Measurements from ENCODE around the gene S1PR1. TPM values are rescaled to one million over a fixed set of nuclear protein-coding genes. Genes with fewer than 3 reads are reported as not detected.

Gene S1PR1
- polyA plus RNA-seq, 1 donor (not counting 4 experiments of a cell fraction or from before 2014, with no cell fraction given): 3.1 TPM

- DNase-seq (ENCODE audit: low read depth, low spot score) (no peak), FAIRE-seq (no peak)
- H3K4me2 ChIP-seq (ENCODE audit: control insufficient read depth, extremely low read depth, insufficient read depth, low read depth, low read length): no peak overlapping the region
- H3K9me3 ChIP-seq (ENCODE audit: control insufficient read depth, low read depth, low read length): no peaks in the 10 kb centered on the region
- H3K4me3 ChIP-seq (ENCODE audit: control insufficient read depth in 2 of 3, extremely low read depth in 1 of 3, insufficient read depth in 2 of 3, low read depth in 1 of 3, low read length in 3 of 3): no peak overlapping the region
- no peaks in the 10 kb centered on the region for H3K9me1 ChIP-seq (ENCODE audit: control insufficient read depth, extremely low read depth, insufficient read depth, low read length)
- H4K20me1 ChIP-seq (ENCODE audit: control insufficient read depth, extremely low read depth, insufficient read depth, low read length): no peaks in the 10 kb centered on the region
- H3K27me3 ChIP-seq (ENCODE audit: control insufficient read depth, extremely low read depth, insufficient read depth, low read length): no peaks in the 10 kb centered on the region
- TF ChIP-seq EZH2 (IDR thresholded peaks at IDR 0.05; ENCODE audit: low read length) (no peak), CTCF (optimal IDR thresholded peaks at IDR 0.05 in 1 of 3, IDR thresholded peaks at IDR 0.05 in 1 of 3, conservative IDR thresholded peaks at IDR 0.05 in 1 of 3; ENCODE audit: extremely low read depth in 1 of 3, insufficient read depth in 2 of 3, low read length in 3 of 3) (no peak)
- H3K79me2 ChIP-seq (ENCODE audit: control insufficient read depth, insufficient read depth, low read length): no peaks in the 10 kb centered on the region
- no peak overlapping the region for H3K27ac ChIP-seq (ENCODE audit: control insufficient read depth, insufficient read depth, low read length)
- dilution Hi-C loops (cut with MboI; ENCODE audit: extremely low pct_ligation_motif_present, low sequenced_read_pairs): no loop called here
- H3K9ac ChIP-seq (ENCODE audit: control insufficient read depth, extremely low read depth, insufficient read depth, low read length): no peak overlapping the region
- H3K4me1 ChIP-seq (ENCODE audit: control insufficient read depth, extremely low read depth, insufficient read depth, low read length): peaks cover 16% of the 10 kb centered on the region
- H2AFZ ChIP-seq (ENCODE audit: control insufficient read depth, low read length): no peak overlapping the region
- no peaks in the 10 kb centered on the region for H3K36me3 ChIP-seq (ENCODE audit: control insufficient read depth in 2 of 2, extremely low read depth in 1 of 2, insufficient read depth in 2 of 2, low read length in 2 of 2)
Measured at GRCh38 chr1:101191049-101191448, 45.8 kb upstream of the S1PR1 start.

GRCh38 chr1:101193733-101194169 is 43.1 kb upstream of the S1PR1 start:
- H3K79me2 ChIP-seq (ENCODE audit: control insufficient read depth, insufficient read depth, low read length): no peaks in the 10 kb centered on the region
- DNase-seq (ENCODE audit: low read depth, low spot score): no peak
- FAIRE-seq: peak; percentile 70

More at GRCh38 chr1:101193733-101194169, 43.1 kb upstream of the S1PR1 start:
- Histone ChIP-seq H3K4me1 (ENCODE audit: control insufficient read depth, extremely low read depth, insufficient read depth, low read length) (peaks cover 10% of the 10 kb centered on the region), H2AFZ (ENCODE audit: control insufficient read depth, low read length) (no peak overlapping the region), H3K27ac (ENCODE audit: control insufficient read depth, insufficient read depth, low read length) (no peak overlapping the region), H3K9me1 (ENCODE audit: control insufficient read depth, extremely low read depth, insufficient read depth, low read length) (no peaks in the 10 kb centered on the region), H3K4me2 (ENCODE audit: control insufficient read depth, extremely low read depth, insufficient read depth, low read depth, low read length) (peak overlapping the region; percentile 10), H3K9ac (ENCODE audit: control insufficient read depth, extremely low read depth, insufficient read depth, low read length) (no peak overlapping the region), H3K27me3 (ENCODE audit: control insufficient read depth, extremely low read depth, insufficient read depth, low read length) (no peaks in the 10 kb centered on the region), H4K20me1 (ENCODE audit: control insufficient read depth, extremely low read depth, insufficient read depth, low read length) (no peaks in the 10 kb centered on the region), H3K9me3 (ENCODE audit: control insufficient read depth, low read depth, low read length) (no peaks in the 10 kb centered on the region), H3K4me3 (ENCODE audit: control insufficient read depth in 2 of 3, extremely low read depth in 1 of 3, insufficient read depth in 2 of 3, low read depth in 1 of 3, low read length in 3 of 3) (no peak overlapping the region), H3K36me3 (ENCODE audit: control insufficient read depth in 2 of 2, extremely low read depth in 1 of 2, insufficient read depth in 2 of 2, low read length in 2 of 2) (no peaks in the 10 kb centered on the region)
- dilution Hi-C loops (cut with MboI; ENCODE audit: extremely low pct_ligation_motif_present, low sequenced_read_pairs): no loop called here
- TF ChIP-seq EZH2 (IDR thresholded peaks at IDR 0.05; ENCODE audit: low read length): no peak
- TF ChIP-seq CTCF (optimal IDR thresholded peaks at IDR 0.05 in 1 of 3, IDR thresholded peaks at IDR 0.05 in 1 of 3, conservative IDR thresholded peaks at IDR 0.05 in 1 of 3; ENCODE audit: extremely low read depth in 1 of 3, insufficient read depth in 2 of 3, low read length in 3 of 3): no peak
